HepG2 (cell line): ENCODE results near the gene CAST. TPM values are rescaled to one million over a fixed set of nuclear protein-coding genes. Genes with fewer than 3 reads are reported as not detected.

Source experiments
- ARNT ChIP-seq: fragments of 450-650 bp; IDR thresholded peaks from 2 replicates; pipeline ENCODE4 v1.6.1; 2017
- ATAD3A ChIP-seq: sonication (generic); formaldehyde crosslinking; IDR thresholded peaks from 2 replicates; pipeline ENCODE4 v1.4.0; 2020; ENCODE audit warnings: missing genetic modification reagents
- ATF7-NPFF ChIP-seq: sonication (generic); formaldehyde crosslinking; IDR thresholded peaks from 2 replicates; pipeline ENCODE4 v1.8.1; 2023; ENCODE audit warnings: mild to moderate bottlenecking, low read depth, missing genetic modification reagents, moderate library complexity
- FOXA3 ChIP-seq: IDR thresholded peaks from 2 replicates; pipeline ENCODE4 v1.6.1; 2016; ENCODE audit warnings: missing genetic modification reagents, missing compliant biosample characterization
- FOXK2 ChIP-seq: fragments of 450-650 bp; IDR thresholded peaks from 2 replicates; pipeline ENCODE4 v1.6.1; 2016
- FOXO4 ChIP-seq: sonication (generic); formaldehyde crosslinking; conservative IDR thresholded peaks from 2 replicates; pipeline ENCODE4 v1.8.1; 2023; ENCODE audit warnings: missing genetic modification reagents
- GATAD2A ChIP-seq: IDR thresholded peaks from 2 replicates; pipeline ENCODE4 v1.6.1; 2016
- GLMP ChIP-seq: sonication (generic); formaldehyde crosslinking; IDR thresholded peaks from 2 replicates; pipeline ENCODE4 v1.9.0; 2021; ENCODE audit warnings: missing genetic modification reagents, mild to moderate bottlenecking, borderline replicate concordance
- HDAC6 ChIP-seq: fragments of 200-600 bp; sonication (generic); IDR thresholded peaks from 2 replicates; pipeline ENCODE4 v1.7.0; 2017; ENCODE audit warnings: mild to moderate bottlenecking, antibody characterized with exemption, low read length, low read depth
- MEIS2 ChIP-seq: sonication (generic); formaldehyde crosslinking; IDR thresholded peaks from 2 replicates; pipeline ENCODE4 v1.9.0; 2021; ENCODE audit warnings: mild to moderate bottlenecking, missing genetic modification reagents
- POLR2A ChIP-seq, 2 experiments: IDR thresholded peaks; 2 replicates each; pipeline ENCODE4 v1.6.1; 2011; ENCODE audit warnings: low read depth in 2 of 2, low read length in 2 of 2, mild to moderate bottlenecking in 1 of 2, moderate library complexity in 1 of 2; ENCODE audit not compliant: insufficient read depth in 1 of 2
- POLR2G ChIP-seq: fragments of 200-400 bp; formaldehyde crosslinking; IDR thresholded peaks from 2 replicates; pipeline ENCODE4 v1.6.1; 2018; ENCODE audit warnings: mild to moderate bottlenecking, low read depth, low read length, moderate library complexity
- RNF219 ChIP-seq: sonication (generic); formaldehyde crosslinking; IDR thresholded peaks from 2 replicates; pipeline ENCODE4 v1.5.0; 2020; ENCODE audit warnings: mild to moderate bottlenecking, missing genetic modification reagents
- SALL1 ChIP-seq: sonication (generic); formaldehyde crosslinking; IDR thresholded peaks from 2 replicates; pipeline ENCODE4 v1.8.0; 2022; ENCODE audit warnings: mild to moderate bottlenecking, missing genetic modification reagents
- SP5 ChIP-seq: IDR thresholded peaks from 2 replicates; pipeline ENCODE4 v1.6.1; 2016; ENCODE audit warnings: low read depth, borderline replicate concordance
- TARDBP ChIP-seq: sonication (generic); formaldehyde crosslinking; IDR thresholded peaks from 2 replicates; pipeline ENCODE4 v1.8.0; 2022; ENCODE audit warnings: mild to moderate bottlenecking, missing genetic modification reagents
- TMF1 ChIP-seq: sonication (generic); formaldehyde crosslinking; IDR thresholded peaks from 2 replicates; pipeline ENCODE4 v1.8.1; 2022; ENCODE audit warnings: low read depth, missing genetic modification reagents
- YEATS2 ChIP-seq: sonication (generic); formaldehyde crosslinking; IDR thresholded peaks from 2 replicates; pipeline ENCODE4 v1.4.0; 2020; ENCODE audit warnings: missing genetic modification reagents, borderline replicate concordance
- ZFP62 ChIP-seq: sonication (generic); formaldehyde crosslinking; IDR thresholded peaks from 2 replicates; pipeline ENCODE4 v1.4.0; 2020; ENCODE audit warnings: missing genetic modification reagents
- ZIK1 ChIP-seq: sonication (generic); formaldehyde crosslinking; IDR thresholded peaks from 2 replicates; pipeline ENCODE4 v1.5.0; 2020; ENCODE audit warnings: mild to moderate bottlenecking, low read depth, missing genetic modification reagents, borderline replicate concordance
- ZNF138 ChIP-seq: sonication (generic); formaldehyde crosslinking; IDR thresholded peaks from 2 replicates; pipeline ENCODE4 v1.5.0; 2020; ENCODE audit warnings: mild to moderate bottlenecking, low read depth, missing genetic modification reagents
- ZNF34 ChIP-seq: sonication (generic); formaldehyde crosslinking; IDR thresholded peaks from 2 replicates; pipeline ENCODE4 v1.4.0; 2020; ENCODE audit warnings: mild to moderate bottlenecking, missing genetic modification reagents, borderline replicate concordance
- ZNF350 ChIP-seq: sonication (generic); formaldehyde crosslinking; IDR thresholded peaks from 2 replicates; pipeline ENCODE4 v1.4.0; 2020; ENCODE audit warnings: mild to moderate bottlenecking, low read depth, missing genetic modification reagents, borderline replicate concordance
- ZNF784 ChIP-seq: sonication (generic); formaldehyde crosslinking; IDR thresholded peaks from 2 replicates; pipeline ENCODE4 v1.5.1; 2020; ENCODE audit warnings: missing genetic modification reagents, mild to moderate bottlenecking, borderline replicate concordance
- ZNF790 ChIP-seq: sonication (generic); formaldehyde crosslinking; IDR thresholded peaks from 2 replicates; pipeline ENCODE4 v1.8.0; 2022; ENCODE audit warnings: missing genetic modification reagents, mild to moderate bottlenecking, borderline replicate concordance
- polyA plus RNA-seq, 8 experiments: library from polyadenylated mRNA; depleted of rRNA in 3 of 8; stranded (reverse) in 7 of 8; unstranded in 1 of 8; fragments of >200 nt; fragmentation: Illumina TruSeq in 4 of 8; extraction: Trizol in 4 of 8; gene quantifications; 2 replicates each; pipeline versions ENCODE4 v1.2.1 to v1.2.3, GENCODE V29; 2011 to 2016; ENCODE audit warnings: low read depth in 4 of 8, missing spikeins in 1 of 8, mixed read lengths in 1 of 8; ENCODE audit not compliant: insufficient read depth in 1 of 8
- total RNA-seq, 5 experiments: library from RNA; depleted of rRNA; stranded (reverse); fragments of >200 nt; fragmentation: Illumina TruSeq; extraction: Trizol; gene quantifications; 2 replicates each; pipeline ENCODE4 v1.2.3, GENCODE V29; 2016; ENCODE audit warnings: low read depth in 1 of 5

Gene CAST
- total and polyA plus RNA-seq, 2 of the 13 experiments (the other 11 are each of a cell fraction or from before 2014, with no cell fraction given): 42.1 to 67.6 TPM

GRCh38 chr5:96807075-96807654 is 145.0 kb downstream of the CAST start (continued):
- no peak for TF ChIP-seq TARDBP (CRISPR knock-in tag)
- 0 out of 2 replicates have a peak, but pooled peaks have one; percentile 16 for TF ChIP-seq MEIS2 (CRISPR knock-in tag)
- no peak for TF ChIP-seq FOXK2
- no peak; the same call in 1 of the 2 replicates for TF ChIP-seq ZIK1
- peak; percentile 64; the same call in 1 of the 2 replicates for TF ChIP-seq POLR2G
- TF ChIP-seq SALL1 (CRISPR knock-in tag): 0 out of 2 replicates have a peak, but pooled peaks have one; percentile 18
- no peak for TF ChIP-seq YEATS2 (CRISPR knock-in tag)
- 0 out of 2 replicates have a peak, but pooled peaks have one; percentile 46 for TF ChIP-seq ZNF34 (CRISPR knock-in tag)
- TF ChIP-seq FOXO4: peak; percentile 93; the same call in 1 of the 2 replicates
- peak; percentile 70 to 71 for TF ChIP-seq POLR2A (IDR thresholded peaks at IDR 0.05; ENCODE audit: insufficient read depth in 1 of 2, low read depth in 2 of 2, low read length in 2 of 2)
- TF ChIP-seq GLMP (CRISPR knock-in tag): no peak
- no peak for TF ChIP-seq ZNF350 (CRISPR knock-in tag)
- peak; percentile 57; the same call in 1 of the 2 replicates for TF ChIP-seq TMF1 (CRISPR knock-in tag)
- peak; percentile 22; the same call in 1 of the 2 replicates for TF ChIP-seq GATAD2A (CRISPR knock-in tag)
- no peak for TF ChIP-seq FOXA3 (CRISPR knock-in tag)
- TF ChIP-seq ATF7-NPFF (CRISPR knock-in tag): peak; percentile 12; the same call in 1 of the 2 replicates
- peak; percentile 84; the same call in 1 of the 2 replicates for TF ChIP-seq ZNF784 (CRISPR knock-in tag)
- TF ChIP-seq ZFP62: no peak
- no peak for TF ChIP-seq ZNF138 (CRISPR knock-in tag)
- TF ChIP-seq ZNF790 (CRISPR knock-in tag): no peak
- peak; percentile 92; the same call in 1 of the 2 replicates for TF ChIP-seq RNF219 (CRISPR knock-in tag)
- no peak for TF ChIP-seq ARNT
- no peak for TF ChIP-seq ATAD3A
- TF ChIP-seq SP5: peak; percentile 34; the same call in 1 of the 2 replicates
- no peak for TF ChIP-seq HDAC6
